Ascending aorta (tissue), 2 donors: ENCODE results near the gene MCRIP1. TPM values are rescaled to one million over a fixed set of nuclear protein-coding genes. Genes with fewer than 3 reads are reported as not detected.

Experiments used
- DNase-seq, 2 donors: peaks; one replicate each; pipeline ENCODE4 v3.0.0-alpha.2; 2019; ENCODE audit warnings: low spot score in 2 of 2
- H3K27ac ChIP-seq, 2 donors: fragments of 200-600 bp; sonication (generic); one replicate each; pipeline ENCODE4 v1.5.1; 2016 to 2017; ENCODE audit warnings: mild to moderate bottlenecking in 1 of 2
- H3K27me3 ChIP-seq: fragments of 200-600 bp; sonication (generic); one replicate; pipeline ENCODE4 v1.5.1; 2017
- H3K36me3 ChIP-seq, 2 donors: fragments of 200-600 bp; sonication (generic); one replicate each; pipeline ENCODE4 v1.5.1; 2016
- H3K4me1 ChIP-seq, 2 donors: fragments of 200-600 bp; sonication (generic); one replicate each; pipeline ENCODE4 v1.5.1; 2016 to 2017; ENCODE audit warnings: mild to moderate bottlenecking in 1 of 2
- H3K4me3 ChIP-seq, 2 donors: fragments of 200-600 bp; sonication (generic); one replicate each; pipeline ENCODE4 v1.5.1; 2016 to 2017; ENCODE audit warnings: mild to moderate bottlenecking in 1 of 2
- H3K9me3 ChIP-seq, 2 donors: fragments of 200-600 bp; sonication (generic); one replicate each; pipeline ENCODE4 v1.5.1; 2016
- CTCF ChIP-seq, 3 experiments: fragments of 200-600 bp in 2 of 3; fragments of 450-650 bp in 1 of 3; sonication (generic) in 2 of 3; IDR thresholded peaks; one replicate each; pipeline ENCODE4 v1.5.1; 2016 to 2019; ENCODE audit warnings: antibody characterized with exemption in 3 of 3, mild to moderate bottlenecking in 1 of 3, moderate library complexity in 1 of 3
- intact Hi-C: fragments of 100-400 bp; cut with DNase I; formaldehyde crosslinking; loops from one replicate; pipeline ENCODE4 v1.15.1; 2023
- total RNA-seq: library from RNA; depleted of rRNA; stranded (reverse); fragments of >200 nt; gene quantifications from one replicate; pipeline ENCODE4 v1.1.0, GENCODE V29; 2016

Gene MCRIP1
- total RNA-seq, 1 donor from 2014 or later: 149 TPM

GRCh38 chr17:81804559-81805399 lies 28.3 kb downstream of the MCRIP1 start:
- Histone ChIP-seq H3K27ac (no peak overlapping the region), H3K36me3 (no peaks in the 10 kb centered on the region), H3K27me3 (peaks cover 32% of the 10 kb centered on the region), H3K4me1 (peaks cover 0 to 9% of the 10 kb centered on the region in 2 donors), H3K9me3 (no peaks in the 10 kb centered on the region), H3K4me3 (peak overlapping the region; percentile 7 to 20)
- no peak for DNase-seq
- intact Hi-C loops: no loop called here
- no peak for TF ChIP-seq CTCF (IDR thresholded peaks at IDR 0.05)

GRCh38 chr17:81803728-81804558 lies 29.1 kb downstream of the MCRIP1 start, which contains the start of gene GCGR:
GCGR (plus strand) TSS chr17:81804150; CDS start chr17:81809019, 4,869 bp downstream.
- Histone ChIP-seq H3K27ac (no peak within 1 kb of the TSS), H3K27me3 (peaks cover 32% of the 10 kb centered on the region), H3K4me1 (peaks cover 0 to 9% of the 10 kb centered on the region in 2 donors), H3K36me3 (no peaks in the 10 kb centered on the region), H3K4me3 (peak within 1 kb of the TSS; percentile 7 to 20), H3K9me3 (no peaks in the 10 kb centered on the region)
- DNase-seq: no peak
- TF ChIP-seq CTCF (IDR thresholded peaks at IDR 0.05): no peak
- intact Hi-C loops: no loop called here

GRCh38 chr17:81802856-81803643 lies 30.0 kb downstream of the MCRIP1 start:
- H3K27ac ChIP-seq: no peak overlapping the region
- peaks cover 32% of the 10 kb centered on the region for H3K27me3 ChIP-seq
- no peak for TF ChIP-seq CTCF (IDR thresholded peaks at IDR 0.05)
- no peak overlapping the region for H3K4me3 ChIP-seq
- no peak for DNase-seq
- intact Hi-C loops: no loop called here
- H3K4me1 ChIP-seq: peaks cover 0 to 9% of the 10 kb centered on the region in 2 donors
- H3K9me3 ChIP-seq: no peaks in the 10 kb centered on the region
- H3K36me3 ChIP-seq: no peaks in the 10 kb centered on the region

GRCh38 chr17:81802048-81802758 lies 30.9 kb downstream of the MCRIP1 start:
- no peak for TF ChIP-seq CTCF (IDR thresholded peaks at IDR 0.05)

GRCh38 chr17:81801327-81801726 lies 31.8 kb downstream of the MCRIP1 start:
- H3K36me3 ChIP-seq: no peaks in the 10 kb centered on the region
- H3K9me3 ChIP-seq: no peaks in the 10 kb centered on the region
- TF ChIP-seq CTCF (IDR thresholded peaks at IDR 0.05): no peak
- H3K27ac ChIP-seq: no peak overlapping the region
- peaks cover 31% of the 10 kb centered on the region for H3K27me3 ChIP-seq
- no peak for DNase-seq
- H3K4me1 ChIP-seq: peaks cover 0 to 9% of the 10 kb centered on the region in 2 donors
- intact Hi-C loops: no loop called here
- no peak overlapping the region for H3K4me3 ChIP-seq

More at GRCh38 chr17:81802048-81802758, 30.9 kb downstream of the MCRIP1 start:
- intact Hi-C loops: no loop called here
- Histone ChIP-seq H3K9me3 (no peaks in the 10 kb centered on the region), H3K4me3 (no peak overlapping the region), H3K27ac (no peak overlapping the region), H3K4me1 (peaks cover 0 to 9% of the 10 kb centered on the region in 2 donors), H3K27me3 (peaks cover 32% of the 10 kb centered on the region), H3K36me3 (no peaks in the 10 kb centered on the region)
- no peak for DNase-seq
